GM12864 (cell line): ENCODE results near the gene MYPN.

Experiments
- DNase-seq: peaks from one replicate; pipeline ENCODE4 v3.0.0-alpha.2; 2011; ENCODE audit warnings: low read depth
- H3K4me3 ChIP-seq: 2 replicates; pipeline ENCODE4 v1.5.1; 2011; ENCODE audit warnings: mild to moderate bottlenecking, low read depth, low read length, control low read depth
- CTCF ChIP-seq: IDR thresholded peaks from 2 replicates; pipeline ENCODE4 v1.5.1; 2011; ENCODE audit warnings: low read depth, mild to moderate bottlenecking, moderate library complexity, low read length, control low read depth, inconsistent platforms; ENCODE audit errors: missing control alignments

Gene MYPN

GRCh38 chr10:68090586-68090985, 18.7 kb upstream of the MYPN start:
- H3K4me3 ChIP-seq = no peak overlapping the region
- no peak for DNase-seq
- TF ChIP-seq CTCF = no peak

- no peak overlapping the region for H3K4me3 ChIP-seq
- DNase-seq = no peak
- TF ChIP-seq CTCF = no peak
Measured at GRCh38 chr10:68092512-68092911, 16.8 kb upstream of the MYPN start.

- H3K4me3 ChIP-seq = no peak overlapping the region
- DNase-seq = no peak
- no peak for TF ChIP-seq CTCF
Measured at GRCh38 chr10:68095153-68095552, 14.1 kb upstream of the MYPN start.

GRCh38 chr10:68096913-68097516, 12.3 kb upstream of the MYPN start:
- no peak for DNase-seq
- H3K4me3 ChIP-seq = no peak overlapping the region
- TF ChIP-seq CTCF = no peak

GRCh38 chr10:68099736-68100135, 9.6 kb upstream of the MYPN start:
- TF ChIP-seq CTCF = no peak
- H3K4me3 ChIP-seq = no peak overlapping the region
- DNase-seq = no peak

GRCh38 chr10:68101066-68101465, 8.2 kb upstream of the MYPN start:
- no peak overlapping the region for H3K4me3 ChIP-seq
- TF ChIP-seq CTCF = no peak
- no peak for DNase-seq

GRCh38 chr10:68103261-68103878, 5.9 kb upstream of the MYPN start:
- TF ChIP-seq CTCF = no peak
- no peak overlapping the region for H3K4me3 ChIP-seq
- DNase-seq = no peak
